HG03558 (cell line): Measurements from ENCODE around the gene SMTN.
"Not testable (repeated sequence)": the region's sequence is repeated elsewhere in the genome, so short reads cannot be mapped to it uniquely, and the experiment has no call there.

Source experiments
- ATAC-seq: cut with Tn5 transposase; IDR thresholded peaks from one replicate; pipeline ENCODE4 v1.9.1; 2021; ENCODE audit warnings: moderate number of reproducible peaks; ENCODE audit not compliant: unreplicated experiment; ENCODE audit errors: extremely low read depth

The SMTN gene

DNA sequence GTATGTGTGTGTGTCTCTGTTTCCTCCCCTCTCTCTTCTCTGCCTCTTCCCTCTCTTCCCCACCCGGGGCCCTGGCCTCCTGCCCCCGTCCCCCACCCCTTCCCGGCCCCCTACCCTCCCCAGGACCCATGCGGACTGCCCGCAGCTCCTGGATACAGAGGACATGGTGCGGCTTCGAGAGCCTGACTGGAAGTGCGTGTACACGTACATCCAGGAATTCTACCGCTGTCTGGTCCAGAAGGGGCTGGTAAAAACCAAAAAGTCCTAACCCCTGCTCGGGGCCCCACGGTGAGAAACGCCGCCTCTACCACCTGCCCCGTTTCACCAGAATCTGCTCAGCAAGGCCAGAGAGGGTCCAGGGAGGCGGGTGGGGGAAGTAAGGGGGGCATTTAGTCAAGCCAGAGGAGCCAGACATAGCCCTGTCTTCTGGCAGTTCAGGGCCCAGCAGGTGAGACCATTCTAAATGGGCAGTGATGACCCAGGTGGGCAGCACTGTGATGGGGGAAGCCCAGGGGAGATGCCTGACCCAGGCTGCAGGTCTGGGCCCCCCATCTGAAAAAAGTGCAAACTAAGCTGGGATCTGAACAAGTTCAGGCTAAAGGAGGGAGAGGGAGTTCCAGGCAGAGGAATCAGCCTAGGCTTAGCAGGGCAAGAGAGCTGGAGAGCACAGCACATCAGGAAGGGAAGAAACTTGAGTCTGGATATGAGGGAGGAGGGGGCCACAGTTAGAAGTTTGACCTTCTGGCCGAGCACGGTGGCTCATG, 19.8 kb downstream of the SMTN start:
- no peak for ATAC-seq

DNA sequence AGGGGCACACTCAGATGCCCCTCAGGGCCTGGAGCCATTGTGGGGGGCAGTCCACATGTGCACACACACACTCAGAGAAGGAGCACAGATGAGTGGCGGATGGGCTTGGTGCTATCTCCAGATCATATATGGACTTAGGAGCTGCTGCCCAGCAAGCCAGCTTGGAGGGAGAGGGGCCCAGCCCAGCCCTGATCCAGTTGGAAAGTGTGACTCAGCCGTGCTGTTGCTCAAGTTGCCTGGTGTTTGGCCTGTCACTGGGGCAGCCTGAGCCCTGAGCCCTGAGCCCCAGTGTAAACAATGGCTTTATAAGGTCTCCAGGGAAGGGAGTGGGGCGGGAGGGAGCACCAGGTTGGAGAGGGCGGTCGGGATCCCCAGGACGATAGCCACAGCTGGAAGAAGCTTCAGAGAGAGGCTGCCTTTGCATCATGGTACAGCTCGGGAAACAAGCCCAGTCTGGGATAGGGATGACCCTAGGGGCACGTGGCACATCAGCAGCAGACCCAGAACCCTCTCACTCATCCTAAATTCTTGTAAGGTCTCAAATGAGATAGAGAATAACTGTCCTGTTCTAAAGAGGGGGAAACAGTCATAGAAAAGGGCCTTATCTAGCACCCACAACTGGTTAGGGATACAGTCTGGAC, 21.4 kb downstream of the SMTN start:
- ATAC-seq, result no peak

- ATAC-seq, result no peak
Measured at GRCh38 chr22:31103111-31103510, 22.0 kb downstream of the SMTN start.

DNA sequence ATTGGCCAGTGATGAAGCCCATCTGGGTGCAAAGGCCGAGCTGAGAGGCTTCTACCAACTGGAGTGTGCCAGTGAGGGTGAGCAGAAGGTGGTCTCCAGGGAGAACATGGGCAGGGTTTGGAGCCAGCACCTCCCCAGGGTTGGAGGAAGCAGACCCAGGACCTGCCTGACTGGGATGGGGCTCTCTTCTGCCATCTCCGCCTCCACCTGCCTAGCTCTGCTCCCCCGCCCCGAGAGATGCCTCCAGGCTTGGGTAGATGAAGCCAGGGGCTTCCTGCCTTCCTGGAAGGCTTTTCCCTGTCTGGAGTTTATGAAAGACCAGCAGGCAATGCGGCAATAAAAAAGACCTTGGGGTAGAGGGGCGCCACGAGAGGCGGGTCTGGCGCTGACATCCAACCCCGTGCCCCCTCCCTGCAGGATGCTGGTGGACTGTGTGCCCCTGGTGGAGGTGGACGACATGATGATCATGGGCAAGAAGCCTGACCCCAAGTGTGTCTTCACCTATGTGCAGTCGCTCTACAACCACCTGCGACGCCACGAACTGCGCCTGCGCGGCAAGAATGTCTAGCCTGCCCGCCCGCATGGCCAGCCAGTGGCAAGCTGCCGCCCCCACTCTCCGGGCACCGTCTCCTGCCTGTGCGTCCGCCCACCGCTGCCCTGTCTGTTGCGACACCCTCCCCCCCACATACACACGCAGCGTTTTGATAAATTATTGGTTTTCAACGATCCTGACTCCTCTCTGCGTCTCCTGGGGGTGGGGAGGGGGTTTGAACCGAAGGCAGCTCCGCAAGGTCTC, 23.0 kb downstream of the SMTN start:
- ATAC-seq, result no peak

DNA sequence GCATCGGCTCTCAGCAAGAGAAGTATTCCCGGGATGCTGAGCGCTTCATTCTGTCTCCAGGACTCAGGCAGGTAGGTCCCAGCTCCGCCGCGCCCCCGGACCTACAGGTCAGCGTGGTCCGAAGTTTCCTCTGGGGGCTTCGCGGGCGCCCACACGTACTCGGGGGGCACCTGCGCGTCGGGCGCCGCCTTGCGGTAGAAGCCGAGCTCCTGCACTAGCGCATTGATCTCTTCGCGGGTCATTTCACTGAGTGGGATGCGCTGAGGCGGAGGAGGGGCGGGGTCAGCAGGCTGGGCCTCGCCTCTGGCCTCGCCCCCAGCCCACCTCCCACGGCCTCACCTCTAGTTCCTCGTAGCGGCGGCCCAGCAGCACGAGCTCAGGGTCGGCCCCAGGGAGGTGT, 23.8 kb downstream of the SMTN start:
- ATAC-seq, result no peak

DNA sequence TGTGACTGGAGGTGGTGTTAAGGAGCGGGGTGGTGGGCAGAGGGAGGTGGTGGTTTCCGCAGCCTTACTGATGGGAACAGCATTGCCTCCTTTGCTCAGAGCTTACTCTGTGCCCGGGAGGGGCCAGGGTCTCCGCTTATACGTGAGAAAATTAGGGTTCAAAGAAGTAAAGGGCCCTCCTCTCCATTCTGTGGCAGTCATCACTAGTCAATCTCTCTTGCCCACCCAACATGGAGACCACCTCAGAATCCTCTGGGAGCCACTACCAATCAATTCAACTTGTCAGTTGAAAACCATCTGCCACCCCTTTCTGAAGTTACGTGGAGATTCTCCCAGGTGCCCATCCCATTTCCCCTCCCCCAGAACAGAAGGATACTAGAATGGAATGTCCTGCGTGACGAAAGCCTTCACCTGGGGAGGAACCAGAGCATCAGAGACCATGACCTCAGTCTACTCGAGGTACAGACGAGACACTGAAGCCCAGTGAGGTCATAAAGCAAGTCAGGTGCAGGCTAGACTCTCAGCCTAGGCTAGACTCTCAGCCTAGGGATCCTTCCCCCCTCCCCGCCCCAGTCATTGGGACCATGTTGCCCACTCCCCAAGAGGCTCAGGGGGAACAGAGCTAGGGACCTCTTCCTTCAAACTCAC, 24.3 kb downstream of the SMTN start:
- ATAC-seq, result no peak

- no peak for ATAC-seq
Measured at GRCh38 chr22:31106001-31106571, 25.0 kb downstream of the SMTN start.

DNA sequence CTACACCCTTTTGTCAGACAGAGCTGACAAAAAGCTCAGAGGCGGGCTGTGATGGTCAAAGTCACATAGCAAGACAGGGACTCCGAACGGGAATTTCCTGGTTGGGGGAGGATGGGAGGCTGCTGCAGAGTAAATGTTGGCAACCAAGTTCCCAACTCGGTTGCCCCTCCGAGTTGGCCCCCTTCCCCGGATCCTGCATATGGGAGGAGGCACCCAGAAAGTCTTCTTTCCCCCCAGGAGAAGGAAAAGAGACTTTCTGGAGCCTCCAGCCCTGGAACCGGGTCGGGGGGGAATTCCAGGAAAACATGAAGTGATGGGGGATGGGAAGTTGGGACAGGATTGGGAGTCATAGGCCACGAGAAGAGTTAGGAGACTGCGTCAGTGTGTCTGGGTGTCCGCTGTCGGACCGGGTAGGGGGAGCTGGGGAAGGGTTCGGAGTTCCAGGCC, 25.6 kb downstream of the SMTN start:
- no peak for ATAC-seq

GRCh38 chr22:31107178-31107893, 26.2 kb downstream of the SMTN start, which contains the start of gene SELENOM:
Gene SELENOM (minus strand): TSS chr22:31107568. CDS start chr22:31107505, 63 bp downstream.
- ATAC-seq, result no peak

DNA sequence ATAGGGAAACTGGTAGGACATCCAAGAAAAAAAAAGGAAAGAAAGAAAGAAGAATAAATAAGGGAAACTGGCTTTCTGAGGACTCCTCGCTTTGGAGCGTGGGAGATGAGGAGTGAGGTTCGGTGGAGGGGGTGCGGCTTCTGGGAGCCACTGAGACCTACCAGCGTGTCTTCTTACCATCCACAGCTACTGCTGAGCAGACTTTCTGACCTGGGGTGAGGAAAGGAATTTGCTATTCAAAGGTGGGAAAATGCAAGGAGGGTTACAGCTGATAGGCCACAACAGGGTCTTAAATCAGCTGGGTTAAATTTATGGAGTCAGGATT, 26.7 kb downstream of the SMTN start:
- no peak for ATAC-seq

- not testable (repeated sequence) for ATAC-seq
Measured at GRCh38 chr22:31112547-31113091, 31.5 kb downstream of the SMTN start.

DNA sequence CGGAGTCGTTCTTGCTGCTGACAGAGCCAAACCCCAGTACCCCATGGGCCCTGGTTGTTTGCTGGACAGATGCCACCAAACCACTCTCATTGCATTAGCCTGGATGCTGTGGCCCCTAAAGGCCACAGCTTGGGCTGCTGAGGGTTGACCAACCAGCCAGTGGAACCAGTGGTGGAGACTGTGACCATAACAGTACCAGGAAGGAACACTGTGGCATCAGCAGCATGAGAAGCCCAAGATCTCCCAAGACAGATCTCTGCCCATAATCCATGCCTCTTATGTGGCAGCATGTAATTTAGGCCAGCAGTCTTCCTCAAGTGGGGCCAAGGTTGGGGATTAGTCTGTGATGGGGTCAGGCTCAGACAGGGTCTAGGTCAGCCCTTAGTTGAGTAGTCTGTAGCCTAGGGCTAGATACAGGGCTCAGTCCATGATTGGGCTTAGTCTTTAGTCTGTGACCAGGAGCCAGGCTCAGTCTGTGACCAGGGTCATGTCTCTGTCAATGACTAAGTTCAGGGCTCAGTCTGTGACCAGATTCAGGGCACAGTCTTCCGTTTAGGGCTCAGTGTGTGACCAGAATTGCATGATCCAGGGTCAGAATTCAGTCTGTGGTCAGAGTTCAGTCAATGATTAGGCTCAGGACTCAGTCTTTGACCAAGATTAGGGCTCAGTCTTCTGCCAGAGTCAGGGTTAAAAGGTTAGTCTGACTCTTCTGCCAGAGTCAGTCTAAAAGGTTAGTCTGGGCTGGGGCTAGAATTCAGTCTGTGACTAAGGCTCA, 37.1 kb downstream of the SMTN start:
- no peak for ATAC-seq

DNA sequence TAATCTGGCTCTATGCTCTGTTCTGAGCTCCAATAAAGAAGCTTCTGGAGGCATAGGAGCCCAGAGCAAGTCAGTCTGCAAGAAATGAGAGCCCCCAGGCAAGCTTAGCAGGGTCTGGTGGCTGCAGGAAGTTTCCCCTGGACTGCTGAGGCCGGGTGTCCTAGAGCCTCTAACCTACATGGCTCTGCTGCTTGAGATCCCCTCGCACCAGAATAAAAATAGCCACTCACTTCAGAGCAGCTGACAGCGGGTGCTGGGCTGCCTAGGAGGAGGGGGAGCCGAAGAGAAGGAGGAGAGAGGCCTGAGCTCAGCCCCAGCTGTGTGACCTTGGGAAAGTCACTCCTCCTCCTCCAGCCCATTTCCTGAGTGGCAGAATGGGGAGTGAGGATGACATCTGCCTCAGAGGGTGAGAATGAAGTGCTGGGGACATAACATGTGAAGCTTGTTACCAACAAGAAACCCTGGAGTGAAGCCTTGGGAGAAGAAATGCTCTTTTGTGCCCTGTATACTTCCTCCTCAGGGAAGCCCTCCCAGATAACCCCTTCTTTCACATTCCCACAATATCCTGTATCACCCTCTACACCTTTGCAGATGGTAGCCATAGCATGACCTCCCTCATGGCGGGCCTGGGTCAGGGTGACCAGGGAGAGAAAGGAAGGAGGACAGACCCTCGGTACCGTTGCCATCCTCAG, 38.1 kb downstream of the SMTN start:
- no peak for ATAC-seq

- ATAC-seq, result no peak
Measured at GRCh38 chr22:31120230-31120629, 39.1 kb downstream of the SMTN start.

DNA sequence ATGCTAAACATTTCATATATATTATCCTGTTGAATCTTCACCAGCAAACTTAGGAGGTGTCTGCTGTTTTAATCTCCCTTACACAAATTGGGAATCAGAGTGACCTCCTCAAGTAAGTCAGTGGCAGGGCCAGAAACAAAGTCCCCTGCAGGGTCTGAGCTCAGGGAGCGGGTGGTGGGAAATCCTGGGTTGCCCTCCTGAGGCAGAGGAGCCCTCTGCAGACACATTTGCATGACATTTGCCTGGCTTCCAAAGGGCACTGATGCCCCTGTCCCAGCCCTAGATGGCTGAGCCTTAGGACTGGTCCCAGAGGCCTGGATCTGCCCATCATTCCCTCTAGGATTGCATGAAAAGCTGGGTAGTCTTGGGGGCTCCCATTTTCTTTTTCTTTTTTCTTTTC, 39.5 kb downstream of the SMTN start:
- ATAC-seq, result no peak

- ATAC-seq, result no peak
Measured at GRCh38 chr22:31121403-31121802, 40.3 kb downstream of the SMTN start.

- ATAC-seq, result no peak
Measured at GRCh38 chr22:31122196-31122531, 41.0 kb downstream of the SMTN start.
